Mesendoderm (in vitro differentiated cells): ENCODE results near the gene CLIP1.
"Not testable (repeated sequence)": the region's sequence is repeated elsewhere in the genome, so short reads cannot be mapped to it uniquely, and the experiment has no call there.

Source experiments
- DNase-seq: peaks from one replicate; pipeline ENCODE4 v3.0.0; 2013
- H2AK5ac ChIP-seq: 2 replicates; pipeline ENCODE4 v1.6.1; 2013; ENCODE audit warnings: low read length, inconsistent platforms
- H2BK120ac ChIP-seq: 2 replicates; pipeline ENCODE4 v1.6.1; 2013; ENCODE audit warnings: low read depth, mild to moderate bottlenecking, low read length, moderate library complexity, mixed read lengths
- H2BK15ac ChIP-seq: replicated peaks from 2 replicates; pipeline ENCODE4 v1.6.1; 2013; ENCODE audit warnings: low read depth, mild to moderate bottlenecking, moderate library complexity
- H2BK5ac ChIP-seq: 2 replicates; pipeline ENCODE4 v1.6.1; 2013; ENCODE audit warnings: low read length, inconsistent platforms
- H3K18ac ChIP-seq: 2 replicates; pipeline ENCODE4 v1.6.1; 2013; ENCODE audit warnings: mild to moderate bottlenecking, low read length, mixed read lengths
- H3K23ac ChIP-seq: one replicate; pipeline ENCODE4 v1.6.1; 2013; ENCODE audit warnings: low read length
- H3K27ac ChIP-seq: 2 replicates; pipeline ENCODE4 v1.5.1; 2013; ENCODE audit warnings: low read depth, mild to moderate bottlenecking, inconsistent platforms, low read length, moderate library complexity
- H3K27me3 ChIP-seq: 2 replicates; pipeline ENCODE4 v1.6.1; 2013; ENCODE audit warnings: low read length, control low read depth, mild to moderate bottlenecking, inconsistent platforms; ENCODE audit not compliant: insufficient read depth, poor library complexity
- H3K36me3 ChIP-seq: 2 replicates; pipeline ENCODE4 v1.6.1; 2013; ENCODE audit warnings: low read length, inconsistent platforms; ENCODE audit not compliant: control insufficient read depth, insufficient read depth
- H3K4ac ChIP-seq: one replicate; pipeline ENCODE4 v1.6.1; 2013; ENCODE audit warnings: low read depth, mild to moderate bottlenecking, low read length, moderate library complexity
- H3K4me1 ChIP-seq: 2 replicates; pipeline ENCODE4 v1.6.1; 2013; ENCODE audit warnings: low read depth, low read length, inconsistent platforms; ENCODE audit not compliant: control insufficient read depth
- H3K4me2 ChIP-seq: 2 replicates; pipeline ENCODE4 v1.6.1; 2013; ENCODE audit warnings: low read length
- H3K4me3 ChIP-seq: 2 replicates; pipeline ENCODE4 v1.5.1; 2013; ENCODE audit warnings: mild to moderate bottlenecking, low read length
- H3K56ac ChIP-seq: one replicate; pipeline ENCODE4 v1.6.1; 2013; ENCODE audit warnings: low read length
- H3K79me1 ChIP-seq: 2 replicates; pipeline ENCODE4 v1.6.1; 2013; ENCODE audit warnings: low read length, inconsistent platforms
- H3K79me2 ChIP-seq: 2 replicates; pipeline ENCODE4 v1.6.1; 2013; ENCODE audit warnings: mild to moderate bottlenecking, low read length; ENCODE audit not compliant: control insufficient read depth, insufficient read depth
- H3K9ac ChIP-seq: 2 replicates; pipeline ENCODE4 v1.6.1; 2013; ENCODE audit warnings: low read length, inconsistent platforms
- H4K5ac ChIP-seq: one replicate; pipeline ENCODE4 v1.6.1; 2013; ENCODE audit warnings: low read length
- H4K8ac ChIP-seq: one replicate; pipeline ENCODE4 v1.6.1; 2013; ENCODE audit warnings: low read depth, mild to moderate bottlenecking, control low read depth, low read length, moderate library complexity
- WGBS: extraction: QIAGEN DNeasy Blood & Tissue Kit; methylation state at CpG from one replicate; pipeline ENCODE4 v1.1.7; 2013; ENCODE audit warnings: low lambda C conversion rate, missing lambda C conversion rate; ENCODE audit not compliant: insufficient coverage; ENCODE audit errors: extremely low coverage; 5-methylcytosine and 5-hydroxymethylcytosine counted together

CLIP1 gene

DNA sequence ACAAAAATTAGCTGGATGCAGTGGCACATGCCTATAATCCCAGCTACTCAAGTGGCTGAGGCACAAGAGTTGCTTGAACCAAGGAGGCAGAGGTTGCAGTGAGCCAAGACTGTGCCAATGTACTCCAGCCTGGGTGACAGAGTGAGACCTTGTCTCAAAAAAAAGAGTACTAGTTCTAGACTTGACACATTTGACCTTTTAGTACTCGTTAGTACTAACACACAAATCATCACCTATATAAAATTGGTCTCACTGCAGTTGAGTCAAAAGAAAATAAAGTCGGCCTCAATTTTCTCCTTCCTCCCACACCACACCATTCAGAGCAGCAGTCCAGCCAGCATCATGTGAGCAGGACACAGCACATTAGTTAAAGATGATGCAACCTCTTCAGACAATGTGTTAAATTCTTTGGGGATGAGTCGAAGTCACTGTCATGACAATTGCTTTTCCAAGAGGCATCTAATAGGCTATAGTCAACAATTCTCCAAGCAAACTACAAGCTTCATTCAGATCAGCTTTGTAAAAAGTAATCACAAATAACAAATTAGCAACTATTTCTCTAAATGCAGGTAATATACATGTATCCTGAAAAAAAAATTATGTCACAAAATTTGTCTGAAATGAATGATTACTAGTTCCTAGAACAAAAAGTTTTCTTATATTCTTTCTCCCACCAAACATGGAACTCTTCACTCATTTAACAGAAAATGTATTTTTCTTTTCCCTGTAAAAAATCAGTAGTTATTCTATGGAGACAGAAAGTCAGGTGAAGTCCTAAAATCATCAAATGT is 55.6 kb downstream of the CLIP1 start:
- WGBS, result no CpG with 5 or more reads among the region's 3 CpGs
- peak; percentile 98 for DNase-seq
- H3K36me3 ChIP-seq, result no peaks in the 10 kb centered on the region

DNA sequence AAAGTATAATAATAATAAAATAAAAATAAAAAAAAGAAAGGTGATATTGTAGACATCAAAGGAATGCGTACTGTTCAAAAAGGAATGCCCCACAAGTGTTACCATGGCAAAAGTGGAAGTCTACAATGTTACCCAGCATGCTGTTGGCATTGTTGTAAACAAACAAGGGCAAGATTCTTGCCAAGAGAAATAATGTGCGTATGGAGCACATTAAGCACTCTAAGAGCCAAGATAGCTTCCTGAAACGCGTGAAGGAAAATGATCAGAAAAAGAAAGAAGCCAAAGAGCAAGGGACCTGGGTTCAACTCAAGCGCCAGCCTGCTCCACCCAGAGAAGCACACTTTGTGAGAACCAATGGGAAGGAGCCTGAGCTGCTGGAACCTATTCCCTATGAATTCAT is 57.2 kb downstream of the CLIP1 start:
- H2AK5ac ChIP-seq, H4K5ac ChIP-seq, H3K9ac ChIP-seq, H2BK120ac ChIP-seq, H3K36me3 ChIP-seq, H3K4ac ChIP-seq, H3K23ac ChIP-seq, H3K27ac ChIP-seq, H3K79me2 ChIP-seq, H3K18ac ChIP-seq, H3K4me2 ChIP-seq, H3K4me3 ChIP-seq, H3K27me3 ChIP-seq, H2BK5ac ChIP-seq, H4K8ac ChIP-seq, H3K79me1 ChIP-seq, H2BK15ac ChIP-seq, H3K4me1 ChIP-seq, DNase-seq, H3K56ac ChIP-seq: not testable (repeated sequence)
- WGBS, result no CpG with 5 or more reads among the region's 5 CpGs

More for the DNA sequence above, 55.6 kb downstream of the CLIP1 start:
- Histone ChIP-seq H3K79me1 (peaks cover 2% of the 10 kb centered on the region), H4K5ac (no peak overlapping the region), H3K4me2 (no peak overlapping the region), H3K4ac (peak overlapping the region; percentile 94), H3K18ac (peak overlapping the region; percentile 43), H3K4me3 (no peak overlapping the region), H4K8ac (no peak overlapping the region), H3K23ac (no peak overlapping the region), H2BK5ac (peak overlapping the region; percentile 92), H3K79me2 (no peaks in the 10 kb centered on the region), H3K56ac (peak overlapping the region; percentile 73), H3K27ac (peak overlapping the region; percentile 34), H3K9ac (no peak overlapping the region), H2BK15ac (no peak overlapping the region), H3K27me3 (no peaks in the 10 kb centered on the region), H3K4me1 (peaks cover 4% of the 10 kb centered on the region), H2BK120ac (peak overlapping the region; percentile 76), H2AK5ac (no peak overlapping the region)

DNA sequence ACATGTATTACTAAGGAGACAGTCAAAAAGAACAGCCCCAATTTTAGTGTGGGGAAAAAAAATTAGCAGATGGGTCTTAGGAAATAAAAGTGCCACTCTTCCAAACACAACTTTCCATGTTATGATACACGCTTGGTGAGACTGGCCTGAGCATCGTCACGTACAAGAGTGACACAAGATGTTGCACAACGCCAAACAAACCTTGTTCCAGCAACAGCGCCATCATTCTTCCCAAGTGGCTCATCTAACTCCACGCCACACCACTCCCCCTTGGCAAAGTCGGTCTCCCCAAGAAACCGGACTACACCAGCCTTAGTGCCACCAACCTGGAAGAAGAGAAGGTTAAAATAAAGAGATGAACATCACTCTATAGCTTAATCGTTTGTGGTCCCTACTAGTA is 58.7 kb downstream of the CLIP1 start:
- Histone ChIP-seq H3K4me1 (peaks cover 4% of the 10 kb centered on the region), H3K79me1 (no peaks in the 10 kb centered on the region), H3K27ac (no peak overlapping the region), H2AK5ac (no peak overlapping the region), H3K18ac (no peak overlapping the region), H4K8ac (no peak overlapping the region), H3K79me2 (no peaks in the 10 kb centered on the region), H3K56ac (no peak overlapping the region), H4K5ac (no peak overlapping the region), H3K4me2 (no peak overlapping the region), H3K4ac (no peak overlapping the region), H3K9ac (no peak overlapping the region), H3K36me3 (peaks cover 1% of the 10 kb centered on the region), H3K4me3 (no peak overlapping the region), H2BK5ac (no peak overlapping the region), H3K23ac (no peak overlapping the region), H3K27me3 (no peaks in the 10 kb centered on the region), H2BK15ac (no peak overlapping the region), H2BK120ac (no peak overlapping the region)
- no peak for DNase-seq
- no CpG with 5 or more reads among the region's 9 CpGs for WGBS

DNA sequence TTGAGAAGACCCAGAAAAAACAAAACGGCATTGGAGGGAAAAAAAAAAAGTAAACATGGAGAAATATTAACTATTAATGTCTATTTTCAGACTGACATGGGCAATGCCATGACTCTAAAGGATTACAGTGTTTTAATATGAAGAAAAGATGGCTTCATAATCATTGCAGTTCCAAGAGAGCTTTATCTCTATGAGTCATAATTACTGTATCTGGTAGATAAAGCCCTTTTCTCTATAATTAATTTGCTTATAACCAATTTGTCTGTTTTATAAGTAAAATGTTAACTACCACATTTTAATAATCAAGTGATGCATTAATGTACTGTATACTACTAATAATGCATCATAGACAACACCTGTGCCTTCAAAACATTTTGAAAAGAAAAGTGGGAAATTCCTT is 59.7 kb downstream of the CLIP1 start:
- Histone ChIP-seq H2BK15ac (no peak overlapping the region), H2AK5ac (no peak overlapping the region), H3K23ac (no peak overlapping the region), H2BK120ac (no peak overlapping the region), H3K4me3 (no peak overlapping the region), H3K4me1 (peaks cover 4% of the 10 kb centered on the region), H3K56ac (no peak overlapping the region), H3K18ac (no peak overlapping the region), H3K79me2 (no peaks in the 10 kb centered on the region), H4K5ac (no peak overlapping the region), H2BK5ac (no peak overlapping the region), H3K27ac (no peak overlapping the region), H4K8ac (no peak overlapping the region), H3K27me3 (no peaks in the 10 kb centered on the region), H3K79me1 (no peaks in the 10 kb centered on the region), H3K9ac (no peak overlapping the region), H3K4me2 (no peak overlapping the region), H3K36me3 (peaks cover 1% of the 10 kb centered on the region), H3K4ac (no peak overlapping the region)
- WGBS, result no CpG with 5 or more reads among the region's 1 CpG
- no peak for DNase-seq

DNA sequence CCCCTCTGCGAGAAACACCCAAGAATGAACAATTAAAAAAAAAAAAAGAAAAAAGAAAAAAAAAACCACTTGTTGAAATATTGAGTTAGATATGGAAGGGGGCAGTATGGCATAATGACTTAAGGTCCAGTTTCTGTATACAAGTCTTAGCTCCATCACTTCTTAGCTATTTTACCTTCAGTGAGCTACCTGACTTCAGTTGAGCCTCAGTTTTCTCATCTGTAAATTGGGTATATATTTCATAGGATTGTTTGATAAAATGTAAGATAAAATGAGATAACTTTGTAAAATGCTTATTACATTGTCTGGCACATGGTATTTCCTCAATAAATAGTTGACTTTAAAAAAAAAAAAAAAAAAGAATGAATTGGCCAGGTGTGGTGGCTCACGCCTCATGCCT is 64.1 kb downstream of the CLIP1 start:
- H3K56ac ChIP-seq, H3K9ac ChIP-seq, H3K23ac ChIP-seq, H2BK120ac ChIP-seq, H3K36me3 ChIP-seq, H3K27ac ChIP-seq, H3K4me2 ChIP-seq, H3K79me1 ChIP-seq, H2BK5ac ChIP-seq, H3K4me1 ChIP-seq, H4K8ac ChIP-seq, H3K27me3 ChIP-seq, H3K18ac ChIP-seq, H2AK5ac ChIP-seq, H3K79me2 ChIP-seq, H2BK15ac ChIP-seq, DNase-seq, H3K4ac ChIP-seq, H4K5ac ChIP-seq, H3K4me3 ChIP-seq: not testable (repeated sequence)
- no CpG with 5 or more reads among the region's 2 CpGs for WGBS

DNA sequence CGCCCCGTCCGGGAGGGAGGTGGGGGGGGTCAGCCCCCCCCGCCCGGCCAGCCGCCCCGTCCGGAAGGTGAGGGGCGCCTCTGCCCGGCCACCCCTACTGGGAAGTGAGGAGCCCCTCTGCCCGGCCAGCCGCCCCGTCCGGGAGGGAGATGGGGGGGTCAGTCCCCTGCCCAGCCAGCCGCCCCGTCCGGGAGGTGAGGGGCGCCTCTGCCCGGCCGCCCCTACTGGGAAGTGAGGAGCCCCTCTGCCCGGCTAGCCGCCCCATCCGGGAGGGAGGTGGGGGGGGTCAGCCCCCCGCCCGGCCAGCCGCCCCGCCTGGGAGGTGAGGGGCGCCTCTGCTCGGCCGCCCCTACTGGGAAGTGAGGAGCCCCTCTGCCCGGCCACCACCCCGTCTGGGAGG is 64.9 kb downstream of the CLIP1 start:
- H3K36me3 ChIP-seq, H3K79me2 ChIP-seq, DNase-seq: not testable (repeated sequence)

More for the DNA sequence above, 64.9 kb downstream of the CLIP1 start:
- H2BK120ac ChIP-seq, H3K9ac ChIP-seq, H3K4me1 ChIP-seq, H3K4me2 ChIP-seq, H2AK5ac ChIP-seq, H4K8ac ChIP-seq, H3K27ac ChIP-seq, H3K23ac ChIP-seq, H3K79me1 ChIP-seq, H2BK5ac ChIP-seq, H3K18ac ChIP-seq, H3K27me3 ChIP-seq, H4K5ac ChIP-seq, H3K56ac ChIP-seq, H3K4me3 ChIP-seq, H2BK15ac ChIP-seq, H3K4ac ChIP-seq: not testable (repeated sequence)
- WGBS, result no CpG with 5 or more reads among the region's 32 CpGs
